Dermis blood vessel endothelial cell (primary cell): ENCODE results near the gene ZNF384. TPM values are rescaled to one million over a fixed set of nuclear protein-coding genes. Genes with fewer than 3 reads are reported as not detected.
A peak's percentile ranks its signal among the peaks of the same experiment; 100 is the strongest.

ENCODE experiments used
- DNase-seq: peaks from one replicate; pipeline ENCODE4 v3.0.0; 2010
- total RNA-seq: library from RNA; depleted of rRNA; stranded (reverse); fragments of >200 nt; gene quantifications from 2 replicates; pipeline ENCODE4 v1.2.3, GENCODE V29; 2014

Gene ZNF384
- total RNA-seq, 1 donor from 2014 or later = 12.1 TPM

- no peak for DNase-seq
These were observed 10.2 kb upstream of the ZNF384 start for GRCh38 chr12:6699259-6699988.

- no peak for DNase-seq
These were observed 9.3 kb upstream of the ZNF384 start for GRCh38 chr12:6698352-6699046.

GRCh38 chr12:6697584-6698351, 8.6 kb upstream of the ZNF384 start:
- peak; percentile 78 for DNase-seq

GRCh38 chr12:6696690-6697583, 7.8 kb upstream of the ZNF384 start:
- no peak for DNase-seq

GRCh38 chr12:6695313-6696045, 6.3 kb upstream of the ZNF384 start:
- DNase-seq = no peak

- no peak for DNase-seq
These were observed 5.5 kb upstream of the ZNF384 start for GRCh38 chr12:6694701-6695100.

GRCh38 chr12:6693832-6694355, 4.7 kb upstream of the ZNF384 start:
- DNase-seq = no peak

- no peak for DNase-seq
These were observed 3.7 kb upstream of the ZNF384 start for GRCh38 chr12:6692888-6693287.

GRCh38 chr12:6691473-6691872, 2.3 kb upstream of the ZNF384 start:
- no peak for DNase-seq

- DNase-seq = peak; percentile 54
These were observed 604 bp downstream of the ZNF384 start for GRCh38 chr12:6688543-6688998.

GRCh38 chr12:6685814-6686213, 3.4 kb downstream of the ZNF384 start:
- DNase-seq = no peak

GRCh38 chr12:6684609-6685008, 4.6 kb downstream of the ZNF384 start:
- peak; percentile 60 for DNase-seq

GRCh38 chr12:6676962-6677361, 12.2 kb downstream of the ZNF384 start:
- no peak for DNase-seq

- DNase-seq = no peak
These were observed 17.0 kb downstream of the ZNF384 start for GRCh38 chr12:6672143-6672542.

- DNase-seq = no peak
These were observed 21.5 kb downstream of the ZNF384 start for GRCh38 chr12:6667559-6668210.

GRCh38 chr12:6666211-6666610, 23.0 kb downstream of the ZNF384 start:
- no peak for DNase-seq

- DNase-seq = no peak
These were observed 24.3 kb downstream of the ZNF384 start for GRCh38 chr12:6664902-6665301.

GRCh38 chr12:6662906-6663742, 26.1 kb downstream of the ZNF384 start, which contains the start of gene ING4:
Gene ING4 (minus strand): TSS chr12:6663119. CDS start chr12:6663101, 18 bp downstream.
- DNase-seq = peak; percentile 100

- DNase-seq = no peak
These were observed 26.6 kb downstream of the ZNF384 start for GRCh38 chr12:6662602-6662905.

GRCh38 chr12:6653987-6654386, 35.2 kb downstream of the ZNF384 start:
- no peak for DNase-seq
